ENCODE measurements around the gene TARS3.

Gene TARS3

GRCh38 chr15:101724675-101725005, 367 bp upstream of the TARS3 start:
- no peaks in the 10 kb centered on the region for H3K9me3 ChIP-seq (ENCODE audit: control insufficient read depth, insufficient read depth, low read length)
- H3K36me3 ChIP-seq (ENCODE audit: insufficient read depth, low read length): peaks cover 6% of the 10 kb centered on the region
- peak overlapping the region; percentile 46; the same call in 1 of the 2 replicates for H3K9ac ChIP-seq (ENCODE audit: low read depth, low read length)
- H3K4me1 ChIP-seq (ENCODE audit: insufficient read depth, low read length): peaks cover 6% of the 10 kb centered on the region; the same call in 1 of the 2 replicates

- peaks cover 6% of the 10 kb centered on the region; the same call in 1 of the 2 replicates for H3K4me1 ChIP-seq (ENCODE audit: insufficient read depth, low read length)
- peak overlapping the region; percentile 94 for H3K9ac ChIP-seq (ENCODE audit: low read depth, low read length)
- H3K36me3 ChIP-seq (ENCODE audit: insufficient read depth, low read length): peaks cover 9% of the 10 kb centered on the region
- no peaks in the 10 kb centered on the region for H3K9me3 ChIP-seq (ENCODE audit: control insufficient read depth, insufficient read depth, low read length)
These were observed 951 bp downstream of the TARS3 start for GRCh38 chr15:101723171-101723873.

- peaks cover 9% of the 10 kb centered on the region for H3K36me3 ChIP-seq (ENCODE audit: insufficient read depth, low read length)
- no peak overlapping the region for H3K9ac ChIP-seq (ENCODE audit: low read depth, low read length)
- no peaks in the 10 kb centered on the region for H3K4me1 ChIP-seq (ENCODE audit: insufficient read depth, low read length)
- H3K9me3 ChIP-seq (ENCODE audit: control insufficient read depth, insufficient read depth, low read length): no peaks in the 10 kb centered on the region
These were observed 5.4 kb downstream of the TARS3 start for GRCh38 chr15:101718896-101719295.

- H3K9me3 ChIP-seq (ENCODE audit: control insufficient read depth, insufficient read depth, low read length): no peaks in the 10 kb centered on the region
- H3K9ac ChIP-seq (ENCODE audit: low read depth, low read length): no peak overlapping the region
- no peaks in the 10 kb centered on the region; the same call in 1 of the 2 replicates for H3K4me1 ChIP-seq (ENCODE audit: insufficient read depth, low read length)
- no peaks in the 10 kb centered on the region; the same call in 1 of the 2 replicates for H3K36me3 ChIP-seq (ENCODE audit: insufficient read depth, low read length)
These were observed 12.2 kb downstream of the TARS3 start for GRCh38 chr15:101712078-101712477.

- H3K4me1 ChIP-seq (ENCODE audit: insufficient read depth, low read length): no peaks in the 10 kb centered on the region; the same call in 1 of the 2 replicates
- H3K36me3 ChIP-seq (ENCODE audit: insufficient read depth, low read length): no peaks in the 10 kb centered on the region; the same call in 1 of the 2 replicates
- H3K9ac ChIP-seq (ENCODE audit: low read depth, low read length): no peak overlapping the region
- no peaks in the 10 kb centered on the region for H3K9me3 ChIP-seq (ENCODE audit: control insufficient read depth, insufficient read depth, low read length)
These were observed 13.5 kb downstream of the TARS3 start for GRCh38 chr15:101710806-101711205.

GRCh38 chr15:101709466-101709865, 14.8 kb downstream of the TARS3 start:
- H3K36me3 ChIP-seq (ENCODE audit: insufficient read depth, low read length): peaks cover 2% of the 10 kb centered on the region; the same call in 1 of the 2 replicates
- no peaks in the 10 kb centered on the region for H3K9me3 ChIP-seq (ENCODE audit: control insufficient read depth, insufficient read depth, low read length)
- no peaks in the 10 kb centered on the region; the same call in 1 of the 2 replicates for H3K4me1 ChIP-seq (ENCODE audit: insufficient read depth, low read length)
- H3K9ac ChIP-seq (ENCODE audit: low read depth, low read length): no peak overlapping the region

GRCh38 chr15:101707983-101708382, 16.3 kb downstream of the TARS3 start:
- Histone ChIP-seq H3K4me1 (ENCODE audit: insufficient read depth, low read length) (no peaks in the 10 kb centered on the region; the same call in 1 of the 2 replicates), H3K9me3 (ENCODE audit: control insufficient read depth, insufficient read depth, low read length) (no peaks in the 10 kb centered on the region), H3K36me3 (ENCODE audit: insufficient read depth, low read length) (peaks cover 2% of the 10 kb centered on the region; the same call in 1 of the 2 replicates), H3K9ac (ENCODE audit: low read depth, low read length) (no peak overlapping the region)

GRCh38 chr15:101702077-101702476, 22.2 kb downstream of the TARS3 start:
- Histone ChIP-seq H3K36me3 (ENCODE audit: insufficient read depth, low read length) (peaks cover 2% of the 10 kb centered on the region; the same call in 1 of the 2 replicates), H3K4me1 (ENCODE audit: insufficient read depth, low read length) (no peaks in the 10 kb centered on the region)

GRCh38 chr15:101698314-101698713, 26.0 kb downstream of the TARS3 start:
- Histone ChIP-seq H3K9ac (ENCODE audit: low read depth, low read length) (no peak overlapping the region), H3K36me3 (ENCODE audit: insufficient read depth, low read length) (no peaks in the 10 kb centered on the region), H3K4me1 (ENCODE audit: insufficient read depth, low read length) (no peaks in the 10 kb centered on the region), H3K9me3 (ENCODE audit: control insufficient read depth, insufficient read depth, low read length) (no peaks in the 10 kb centered on the region)

More at GRCh38 chr15:101702077-101702476, 22.2 kb downstream of the TARS3 start:
- H3K9ac ChIP-seq (ENCODE audit: low read depth, low read length): no peak overlapping the region
- no peaks in the 10 kb centered on the region for H3K9me3 ChIP-seq (ENCODE audit: control insufficient read depth, insufficient read depth, low read length)

- Histone ChIP-seq H3K9me3 (ENCODE audit: control insufficient read depth, insufficient read depth, low read length) (no peaks in the 10 kb centered on the region), H3K36me3 (ENCODE audit: insufficient read depth, low read length) (no peaks in the 10 kb centered on the region), H3K4me1 (ENCODE audit: insufficient read depth, low read length) (no peaks in the 10 kb centered on the region), H3K9ac (ENCODE audit: low read depth, low read length) (no peak overlapping the region)
These were observed 26.8 kb downstream of the TARS3 start for GRCh38 chr15:101697488-101697887.

GRCh38 chr15:101696829-101697228, 27.4 kb downstream of the TARS3 start:
- Histone ChIP-seq H3K4me1 (ENCODE audit: insufficient read depth, low read length) (no peaks in the 10 kb centered on the region), H3K36me3 (ENCODE audit: insufficient read depth, low read length) (no peaks in the 10 kb centered on the region), H3K9me3 (ENCODE audit: control insufficient read depth, insufficient read depth, low read length) (no peaks in the 10 kb centered on the region), H3K9ac (ENCODE audit: low read depth, low read length) (no peak overlapping the region)

GRCh38 chr15:101694261-101694660, 30.0 kb downstream of the TARS3 start:
- no peaks in the 10 kb centered on the region for H3K9me3 ChIP-seq (ENCODE audit: control insufficient read depth, insufficient read depth, low read length)
- H3K36me3 ChIP-seq (ENCODE audit: insufficient read depth, low read length): no peaks in the 10 kb centered on the region
- no peak overlapping the region for H3K9ac ChIP-seq (ENCODE audit: low read depth, low read length)
- H3K4me1 ChIP-seq (ENCODE audit: insufficient read depth, low read length): no peaks in the 10 kb centered on the region

- Histone ChIP-seq H3K4me1 (ENCODE audit: insufficient read depth, low read length) (no peaks in the 10 kb centered on the region), H3K36me3 (ENCODE audit: insufficient read depth, low read length) (no peaks in the 10 kb centered on the region), H3K9ac (ENCODE audit: low read depth, low read length) (no peak overlapping the region), H3K9me3 (ENCODE audit: control insufficient read depth, insufficient read depth, low read length) (no peaks in the 10 kb centered on the region)
These were observed 31.3 kb downstream of the TARS3 start for GRCh38 chr15:101692801-101693598.

GRCh38 chr15:101689901-101690300, 34.4 kb downstream of the TARS3 start:
- H3K9ac ChIP-seq (ENCODE audit: low read depth, low read length): no peak overlapping the region
- H3K9me3 ChIP-seq (ENCODE audit: control insufficient read depth, insufficient read depth, low read length): no peaks in the 10 kb centered on the region
- no peaks in the 10 kb centered on the region for H3K36me3 ChIP-seq (ENCODE audit: insufficient read depth, low read length)
- H3K4me1 ChIP-seq (ENCODE audit: insufficient read depth, low read length): no peaks in the 10 kb centered on the region

GRCh38 chr15:101686718-101687117, 37.6 kb downstream of the TARS3 start:
- H3K36me3 ChIP-seq (ENCODE audit: insufficient read depth, low read length): no peaks in the 10 kb centered on the region
- no peak overlapping the region for H3K9ac ChIP-seq (ENCODE audit: low read depth, low read length)
- H3K4me1 ChIP-seq (ENCODE audit: insufficient read depth, low read length): no peaks in the 10 kb centered on the region
- H3K9me3 ChIP-seq (ENCODE audit: control insufficient read depth, insufficient read depth, low read length): no peaks in the 10 kb centered on the region
